CD4-positive, alpha-beta T cell treated with Interleukin-1 beta for 1 hour (primary cell): ENCODE data around the gene ZG16B.

Experiments used
- DNase-seq, 2 donors: peaks; one replicate each; pipeline ENCODE4 v3.0.0-alpha.2; 2020 to 2022

Gene ZG16B

DNA sequence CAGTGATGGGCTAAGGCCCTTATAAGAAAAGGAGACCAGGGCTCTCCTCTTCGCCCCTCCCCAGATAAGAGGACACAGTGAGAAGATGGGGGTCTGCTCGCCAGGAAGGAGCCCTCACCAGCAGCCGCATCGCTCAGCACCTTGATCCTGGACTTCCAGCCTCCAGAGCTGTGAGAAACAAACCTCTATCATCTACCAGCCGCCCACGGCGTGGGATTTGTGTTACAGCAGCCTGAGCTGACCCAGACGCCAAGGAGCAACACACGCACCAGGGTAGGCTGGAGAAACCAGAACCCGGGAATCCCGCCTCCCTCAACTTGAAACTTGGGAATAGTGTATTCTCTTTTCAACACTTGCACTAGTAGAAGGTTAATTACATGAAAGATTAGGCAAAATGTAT is 4.2 kb upstream of the ZG16B start:
- DNase-seq, result no peak

DNA sequence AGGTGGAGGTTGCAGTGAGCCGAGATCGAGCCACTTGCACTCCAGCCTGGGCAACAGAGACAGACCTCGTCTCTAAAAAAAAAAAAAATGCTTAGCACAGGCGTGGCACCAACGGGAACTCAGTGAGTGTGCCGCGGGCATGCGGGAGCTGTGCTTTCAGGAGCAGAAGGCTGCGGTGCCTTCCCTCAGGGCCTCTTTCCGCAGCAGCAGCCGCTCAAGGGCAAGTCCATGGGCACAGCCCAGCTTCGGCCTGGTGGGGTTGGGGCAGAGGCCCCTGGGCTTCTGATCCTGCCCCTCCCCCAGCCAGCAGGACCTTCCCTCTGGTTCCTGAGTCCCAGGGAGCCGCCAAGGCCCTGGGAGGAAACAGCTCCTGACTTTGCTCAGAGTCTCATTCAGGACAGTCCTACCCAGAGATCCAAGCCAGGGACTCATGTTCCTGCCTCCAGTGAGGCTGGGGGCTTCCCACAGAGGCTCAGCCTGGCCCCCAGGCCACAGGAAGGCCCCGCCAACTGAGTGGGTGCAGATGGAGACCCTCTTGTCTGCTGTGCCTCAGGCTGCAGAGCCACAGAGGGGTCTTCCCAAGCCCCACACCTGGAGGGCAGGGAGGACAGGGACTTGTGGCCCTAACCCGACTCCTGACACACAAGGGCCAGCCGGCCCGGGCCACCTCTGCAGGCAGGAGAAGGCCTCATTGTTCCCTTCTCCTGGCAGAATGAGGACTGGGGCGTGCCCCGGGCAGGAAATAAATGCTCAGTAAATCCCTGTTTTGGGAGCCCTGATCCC is 3.3 kb upstream of the ZG16B start:
- no peak for DNase-seq

DNA sequence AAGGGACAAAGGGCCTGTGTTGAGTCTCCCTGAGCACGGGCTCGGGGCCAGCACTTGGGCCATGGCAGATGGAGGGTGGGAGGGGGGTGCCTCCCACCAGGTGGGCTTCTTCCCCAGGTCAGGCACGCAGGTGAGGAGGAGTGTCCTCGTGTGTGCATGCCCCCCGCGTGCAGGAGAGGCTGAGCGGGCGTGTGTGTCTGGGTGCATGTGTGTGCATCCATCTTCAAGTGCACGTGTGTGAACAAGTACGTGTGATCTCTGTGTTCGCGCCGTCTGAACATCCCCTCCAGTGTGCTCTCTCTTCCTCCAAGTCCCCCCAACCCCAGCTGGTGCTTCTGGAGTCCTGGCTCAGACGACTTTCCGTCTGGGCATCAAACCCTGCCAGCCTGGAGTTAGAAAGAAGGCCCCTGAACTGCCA is 2.7 kb upstream of the ZG16B start:
- DNase-seq, result no peak

- no peak for DNase-seq
Observed at GRCh38 chr16:2827831-2828520, 2.1 kb upstream of the ZG16B start.

GRCh38 chr16:2828521-2828840 is 1.6 kb upstream of the ZG16B start:
- DNase-seq, result no peak

- no peak for DNase-seq
Observed at GRCh38 chr16:2828876-2829430, 1.1 kb upstream of the ZG16B start.

- no peak for DNase-seq
Observed at GRCh38 chr16:2830355-2830695, 222 bp downstream of the ZG16B start.

GRCh38 chr16:2831203-2831602 is 1.1 kb downstream of the ZG16B start:
- no peak for DNase-seq

- no peak for DNase-seq
Observed at GRCh38 chr16:2833776-2834175, 3.7 kb downstream of the ZG16B start.

- no peak for DNase-seq
Observed at GRCh38 chr16:2834968-2835367, 4.9 kb downstream of the ZG16B start.

- DNase-seq, result no peak
Observed at GRCh38 chr16:2835638-2836493, 5.8 kb downstream of the ZG16B start.

DNA sequence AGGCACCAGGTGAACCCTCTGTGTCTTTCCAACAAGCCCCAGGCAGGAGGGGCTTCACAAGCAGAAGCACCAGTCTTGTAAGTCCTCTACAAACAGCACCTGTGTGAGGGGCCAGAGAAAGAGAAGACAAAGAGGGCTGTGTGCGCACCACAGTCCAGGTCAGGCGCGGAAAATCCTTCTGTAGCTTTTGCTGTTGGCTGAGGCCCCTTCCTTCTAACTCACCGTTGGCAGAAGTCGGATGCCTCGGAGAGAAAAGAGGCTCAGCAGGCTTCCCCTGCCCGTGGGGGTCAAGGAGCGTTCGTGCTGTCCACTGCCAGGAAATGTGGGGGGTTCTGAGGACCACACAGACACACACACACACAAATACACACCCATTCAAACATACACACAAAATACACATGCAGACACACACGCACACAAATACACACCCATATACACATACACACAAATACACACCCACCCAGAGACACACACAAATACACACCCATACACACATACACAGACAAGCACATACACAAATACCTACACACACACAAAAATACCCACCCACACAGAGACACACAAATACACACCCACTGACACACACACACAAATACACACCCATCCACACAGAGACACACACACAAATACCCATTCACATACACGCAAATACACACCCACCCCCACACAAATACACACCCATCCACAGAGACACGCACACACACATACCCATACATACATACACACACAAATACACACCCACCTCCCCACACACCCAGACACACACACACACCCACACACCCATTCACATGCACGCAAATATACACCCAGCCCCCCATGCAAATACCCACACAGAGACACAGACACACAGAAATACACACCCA is 6.8 kb downstream of the ZG16B start:
- DNase-seq, result no peak

DNA sequence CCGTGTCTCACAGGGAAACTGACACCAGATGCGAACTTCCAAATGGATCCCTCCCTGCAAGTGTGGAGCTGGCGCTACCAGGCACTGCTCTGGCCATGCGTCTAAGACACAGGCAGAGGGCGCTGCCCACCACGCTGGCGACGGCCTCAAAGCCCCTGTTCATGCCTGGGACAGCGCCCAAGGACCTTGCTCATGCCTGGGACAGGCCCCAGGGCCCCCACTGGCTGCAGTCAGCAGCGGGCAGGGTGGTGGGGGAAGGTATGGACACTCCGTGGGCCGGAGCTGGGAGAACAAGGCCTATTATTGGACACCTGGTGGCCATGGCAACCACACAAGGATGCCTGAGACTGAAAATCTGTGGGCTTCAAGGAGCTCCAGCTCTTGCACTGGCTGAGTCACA is 8.8 kb downstream of the ZG16B start:
- peak; percentile 62 to 68 for DNase-seq

DNA sequence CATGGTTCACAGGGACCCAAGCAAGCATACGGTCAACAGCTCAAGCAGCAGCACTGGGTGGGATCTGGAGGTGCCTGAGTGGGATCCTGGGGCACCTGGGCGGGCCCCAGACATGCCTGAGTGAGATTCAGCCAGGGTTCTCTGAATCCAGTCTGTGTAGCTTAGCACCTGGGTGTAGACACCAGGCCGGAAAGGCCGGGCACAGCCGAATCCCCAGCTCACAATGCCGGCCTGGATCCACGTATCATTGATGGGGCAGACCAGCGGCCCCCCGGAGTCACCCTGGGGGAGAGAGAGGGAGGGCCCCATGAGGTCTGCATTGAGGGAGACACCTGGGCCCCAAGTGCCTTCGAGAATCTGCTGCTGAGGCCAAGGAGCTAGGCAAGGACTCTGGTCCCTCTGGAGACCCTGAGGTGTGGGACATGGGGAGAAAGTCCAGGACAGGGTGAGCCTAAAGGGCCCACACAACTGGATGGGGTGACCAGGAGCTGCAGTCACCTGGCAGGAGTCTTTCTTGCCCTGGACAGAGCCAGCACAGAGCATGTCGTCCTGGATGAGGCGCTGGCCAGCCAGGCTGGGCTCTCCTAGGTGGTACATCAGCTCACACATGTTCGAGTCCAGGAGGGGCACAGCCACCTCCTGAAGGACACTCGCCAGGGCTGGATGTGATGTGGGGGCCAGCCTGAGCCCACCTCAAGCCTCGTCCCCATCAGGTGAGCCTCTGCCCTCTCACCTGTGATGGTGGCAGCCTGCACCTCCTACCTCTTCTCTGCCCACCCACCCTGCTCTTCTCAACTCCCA is 9.7 kb downstream of the ZG16B start:
- DNase-seq, result no peak

DNA sequence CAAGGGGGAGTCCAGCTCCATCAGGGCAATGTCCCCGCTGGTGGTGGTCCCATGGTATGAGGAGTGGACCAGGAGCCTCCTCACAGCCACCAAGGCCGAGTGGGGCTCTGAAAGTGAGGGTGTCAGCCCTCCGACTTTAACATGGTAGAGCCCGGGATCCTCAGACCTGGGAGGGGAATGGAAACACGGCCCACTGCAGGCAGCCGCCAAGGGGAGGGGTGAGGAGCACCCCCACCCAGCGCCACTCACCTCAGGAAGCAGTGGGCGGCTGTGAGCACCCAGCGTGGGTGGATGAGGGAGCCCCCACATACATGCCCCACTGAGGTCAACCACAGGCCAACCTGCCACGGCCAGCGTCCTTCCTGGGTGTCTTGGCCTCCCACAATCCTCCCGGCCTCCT is 10.8 kb downstream of the ZG16B start:
- no peak for DNase-seq

GRCh38 chr16:2841606-2842339 is 11.7 kb downstream of the ZG16B start:
- DNase-seq, result peak in 1 of 2 donors; percentile 46

DNA sequence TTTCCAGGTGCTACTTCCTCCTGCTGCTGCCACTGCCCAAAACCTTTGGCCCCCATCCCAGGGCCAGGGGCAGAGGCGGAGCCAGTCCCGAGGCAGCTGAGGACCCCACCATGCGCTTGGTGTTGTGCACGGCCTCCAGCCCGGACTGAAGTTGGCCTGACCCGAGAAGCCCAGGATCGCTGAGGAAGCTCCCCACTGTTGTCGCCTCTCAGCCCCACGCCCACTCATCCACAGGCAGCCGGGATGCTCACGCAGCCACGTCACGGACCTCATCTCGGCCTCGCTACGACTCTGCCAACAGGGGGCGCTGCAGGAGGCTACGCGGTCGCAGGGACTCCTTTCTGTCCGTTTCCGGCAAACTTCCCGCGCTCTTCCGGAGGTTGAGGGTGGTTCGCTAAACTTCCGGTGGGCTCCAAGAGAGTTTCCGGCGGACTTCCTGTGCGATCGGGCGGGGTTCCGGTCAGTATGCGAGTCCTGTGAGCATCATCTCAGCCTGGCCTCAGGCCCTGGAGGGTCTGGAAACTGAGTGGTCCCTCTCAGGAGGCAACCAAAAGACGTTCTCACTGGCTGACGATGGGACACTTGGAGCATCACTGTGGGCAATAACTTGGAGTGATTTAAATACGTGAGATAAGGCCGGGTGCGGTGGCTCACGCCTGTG is 12.4 kb downstream of the ZG16B start:
- peak; percentile 78 to 80 for DNase-seq

DNA sequence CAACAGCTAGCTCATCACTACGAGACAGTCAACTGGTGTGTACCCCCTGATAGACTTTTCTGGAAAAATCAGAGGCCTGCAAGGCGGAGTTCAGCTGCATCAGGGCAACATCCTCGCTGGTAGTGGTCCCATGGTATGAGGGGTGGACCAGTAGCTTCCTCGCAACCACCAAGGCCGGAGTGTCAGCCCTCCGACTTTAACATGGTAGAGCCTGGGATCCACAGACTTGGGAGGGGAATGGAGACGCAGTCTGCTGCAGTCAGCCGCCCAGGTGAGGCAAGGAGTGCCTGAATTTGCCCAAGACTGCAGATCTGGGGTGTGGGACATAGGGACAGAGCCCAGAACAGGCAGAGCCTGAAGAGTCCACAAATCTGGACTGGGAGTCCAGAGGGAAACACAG is 13.4 kb downstream of the ZG16B start:
- DNase-seq, result no peak

DNA sequence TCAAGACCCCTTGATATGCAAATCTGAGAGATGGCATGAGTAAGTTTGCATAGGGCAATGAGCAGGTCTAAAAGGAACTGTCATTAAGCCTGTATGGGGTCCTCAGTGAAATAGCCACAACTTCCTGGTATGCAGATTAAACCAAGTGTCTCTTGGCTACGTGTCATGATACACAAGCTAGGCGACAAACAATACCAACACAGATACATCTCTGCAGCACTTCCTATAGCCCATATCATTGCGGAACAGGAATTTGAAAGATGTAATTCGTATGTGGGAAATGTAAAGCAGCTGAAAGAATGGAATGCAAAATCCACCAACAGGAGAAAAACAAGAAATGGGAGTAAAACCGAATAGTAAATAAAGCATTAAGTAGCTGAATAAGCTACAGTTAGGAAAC is 15.0 kb downstream of the ZG16B start:
- no peak for DNase-seq
